NB4 (cell line): ENCODE measurements around the gene SLC39A13.

Experiments
- CTCF ChIP-seq: IDR thresholded peaks from one replicate; pipeline ENCODE4 v1.5.1; 2012; ENCODE audit warnings: low read depth, low read length
- POLR2A ChIP-seq: IDR thresholded peaks from 2 replicates; pipeline ENCODE4 v1.6.1; 2011; ENCODE audit warnings: mild to moderate bottlenecking; ENCODE audit not compliant: insufficient read length; ENCODE audit errors: extremely low read depth

GRCh38 chr11:47440054-47440476 is 31.7 kb downstream of the SLC39A13 start:
- no peak for TF ChIP-seq POLR2A
- no peak for TF ChIP-seq CTCF
